SK-N-SH treated with all-trans-retinoic acid at 6 μM for 48 hours (cell line): ENCODE data around the gene HARS1.

Experiments used
- ATAC-seq: fragments of 200-7000 bp; cut with Tn5 transposase; 3 replicates; pipeline ENCODE4 v1.9.1; 2020; ENCODE audit warnings: mild to moderate bottlenecking, moderate library complexity
- ARNTL ChIP-seq: fragments of 450-650 bp; formaldehyde crosslinking; IDR thresholded peaks from 2 replicates; pipeline ENCODE4 v1.5.0; 2020; ENCODE audit warnings: low read depth, mild to moderate bottlenecking, moderate library complexity, borderline replicate concordance
- BACH2 ChIP-seq: fragments of 250-450 bp; sonication (Bioruptor Pico); IDR thresholded peaks from 2 replicates; pipeline ENCODE4 v1.9.0; 2021; ENCODE audit warnings: mild to moderate bottlenecking, borderline replicate concordance
- CSDC2 ChIP-seq: fragments of 250-450 bp; sonication (Bioruptor Pico); IDR thresholded peaks from 2 replicates; pipeline ENCODE4 v1.5.0; 2020; ENCODE audit warnings: mild to moderate bottlenecking, moderate library complexity
- ESRRG ChIP-seq: fragments of 250-450 bp; sonication (Bioruptor Pico); IDR thresholded peaks from 2 replicates; pipeline ENCODE4 v1.6.1; 2021; ENCODE audit warnings: mild to moderate bottlenecking
- ISL1 ChIP-seq: fragments of 250-450 bp; sonication (Bioruptor Pico); IDR thresholded peaks from 2 replicates; pipeline ENCODE4 v2.1.2; 2022; ENCODE audit warnings: mild to moderate bottlenecking, moderate library complexity
- OSR1 ChIP-seq: fragments of 250-450 bp; sonication (Bioruptor Pico); IDR thresholded peaks from 2 replicates; pipeline ENCODE4 v1.8.0; 2022; ENCODE audit warnings: moderate library complexity, mild to moderate bottlenecking, inconsistent platforms
- PPARA ChIP-seq: fragments of 250-450 bp; sonication (Bioruptor Pico); IDR thresholded peaks from 2 replicates; pipeline ENCODE4 v1.5.0; 2020; ENCODE audit warnings: mild to moderate bottlenecking, borderline replicate concordance
- RARB ChIP-seq: fragments of 250-450 bp; sonication (Bioruptor Pico); IDR thresholded peaks from 2 replicates; pipeline ENCODE4 v1.8.0; 2021; ENCODE audit warnings: mild to moderate bottlenecking, moderate library complexity
- SNAI2 ChIP-seq: fragments of 250-450 bp; sonication (Bioruptor Pico); IDR thresholded peaks from 2 replicates; pipeline ENCODE4 v1.5.0; 2020; ENCODE audit warnings: mild to moderate bottlenecking, moderate library complexity
- TCF4 ChIP-seq: fragments of 250-450 bp; sonication (Bioruptor Pico); IDR thresholded peaks from 2 replicates; pipeline ENCODE4 v1.8.0; 2021; ENCODE audit warnings: mild to moderate bottlenecking, moderate library complexity, borderline replicate concordance
- TOX ChIP-seq: fragments of 250-450 bp; sonication (Bioruptor Pico); IDR thresholded peaks from 2 replicates; pipeline ENCODE4 v1.8.0; 2021; ENCODE audit warnings: mild to moderate bottlenecking, moderate library complexity, borderline replicate concordance
- ZC3H10 ChIP-seq: fragments of 250-450 bp; sonication (Bioruptor Pico); IDR thresholded peaks from 2 replicates; pipeline ENCODE4 v1.5.1; 2021; ENCODE audit warnings: mild to moderate bottlenecking, moderate library complexity
- ZFP3 ChIP-seq: fragments of 250-450 bp; sonication (Bioruptor Pico); IDR thresholded peaks from 2 replicates; pipeline ENCODE4 v1.5.0; 2020; ENCODE audit warnings: mild to moderate bottlenecking, moderate library complexity
- ZFP30 ChIP-seq: fragments of 450-650 bp; formaldehyde crosslinking; IDR thresholded peaks from 2 replicates; pipeline ENCODE4 v1.5.0; 2022; ENCODE audit warnings: mild to moderate bottlenecking, moderate library complexity
- ZNF565 ChIP-seq: fragments of 450-650 bp; formaldehyde crosslinking; conservative IDR thresholded peaks from 2 replicates; pipeline ENCODE4 v1.5.0; 2020; ENCODE audit warnings: low read depth, mild to moderate bottlenecking, moderate library complexity
- ZNF70 ChIP-seq: fragments of 450-650 bp; formaldehyde crosslinking; IDR thresholded peaks from 2 replicates; pipeline ENCODE4 v1.5.0; 2020; ENCODE audit warnings: mild to moderate bottlenecking, moderate library complexity
- ZNF8 ChIP-seq: fragments of 450-650 bp; formaldehyde crosslinking; IDR thresholded peaks from 2 replicates; pipeline ENCODE4 v1.5.0; 2020; ENCODE audit warnings: mild to moderate bottlenecking, moderate library complexity
- TF ChIP-seq, protein P1 (sequence below): fragments of 250-450 bp; sonication (Bioruptor Pico); IDR thresholded peaks from 2 replicates; pipeline ENCODE4 v1.8.0; 2021; ENCODE audit warnings: low read depth, mild to moderate bottlenecking, moderate library complexity, borderline replicate concordance
- TF ChIP-seq, protein P2 (sequence below): fragments of 250-450 bp; sonication (Bioruptor Pico); IDR thresholded peaks from 2 replicates; pipeline ENCODE4 v1.8.0; 2020; ENCODE audit warnings: mild to moderate bottlenecking, moderate library complexity, borderline replicate concordance
- TF ChIP-seq, protein P3 (sequence below): fragments of 250-450 bp; sonication (Bioruptor Pico); IDR thresholded peaks from 2 replicates; pipeline ENCODE4 v1.5.1; 2020; ENCODE audit warnings: low read depth, mild to moderate bottlenecking, moderate library complexity
- TF ChIP-seq, protein P4 (sequence below): fragments of 250-450 bp; sonication (Bioruptor Pico); IDR thresholded peaks from 2 replicates; pipeline ENCODE4 v1.5.1; 2021; ENCODE audit warnings: mild to moderate bottlenecking, moderate library complexity

Gene HARS1

DNA sequence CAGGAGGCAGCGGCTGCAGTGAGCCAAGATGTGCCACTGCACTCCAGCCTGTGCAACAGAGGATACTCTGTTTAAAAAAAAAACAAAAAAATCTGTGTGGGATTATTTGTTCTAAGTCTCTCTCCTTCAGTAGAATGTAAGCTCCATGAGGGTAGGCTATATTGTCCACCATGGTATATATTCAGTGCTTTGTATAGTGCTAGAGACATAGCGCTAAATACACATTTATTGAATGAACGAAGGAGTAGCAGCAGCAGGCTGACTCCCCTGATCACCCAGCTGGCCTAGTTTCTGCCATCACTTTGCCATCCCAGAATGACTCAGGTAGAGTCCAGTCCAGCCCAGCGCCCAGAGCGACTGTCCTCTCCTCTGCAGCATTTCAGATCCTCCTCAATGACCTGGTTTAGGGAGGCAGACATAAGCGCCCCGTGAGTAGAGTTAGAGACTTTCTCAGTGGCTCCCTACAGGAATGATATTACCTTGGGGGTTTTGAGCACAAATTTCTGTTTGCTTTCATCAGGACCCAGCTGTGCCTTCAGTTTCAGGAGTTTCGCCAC, 716 bp downstream of the HARS1 start (continued):
- TF ChIP-seq, protein P1, sequence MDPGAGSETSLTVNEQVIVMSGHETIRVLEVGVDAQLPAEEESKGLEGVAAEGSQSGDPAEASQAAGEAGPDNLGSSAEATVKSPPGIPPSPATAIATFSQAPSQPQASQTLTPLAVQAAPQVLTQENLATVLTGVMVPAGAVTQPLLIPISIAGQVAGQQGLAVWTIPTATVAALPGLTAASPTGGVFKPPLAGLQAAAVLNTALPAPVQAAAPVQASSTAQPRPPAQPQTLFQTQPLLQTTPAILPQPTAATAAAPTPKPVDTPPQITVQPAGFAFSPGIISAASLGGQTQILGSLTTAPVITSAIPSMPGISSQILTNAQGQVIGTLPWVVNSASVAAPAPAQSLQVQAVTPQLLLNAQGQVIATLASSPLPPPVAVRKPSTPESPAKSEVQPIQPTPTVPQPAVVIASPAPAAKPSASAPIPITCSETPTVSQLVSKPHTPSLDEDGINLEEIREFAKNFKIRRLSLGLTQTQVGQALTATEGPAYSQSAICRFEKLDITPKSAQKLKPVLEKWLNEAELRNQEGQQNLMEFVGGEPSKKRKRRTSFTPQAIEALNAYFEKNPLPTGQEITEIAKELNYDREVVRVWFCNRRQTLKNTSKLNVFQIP (CRISPR knock-in tag): no peak

DNA sequence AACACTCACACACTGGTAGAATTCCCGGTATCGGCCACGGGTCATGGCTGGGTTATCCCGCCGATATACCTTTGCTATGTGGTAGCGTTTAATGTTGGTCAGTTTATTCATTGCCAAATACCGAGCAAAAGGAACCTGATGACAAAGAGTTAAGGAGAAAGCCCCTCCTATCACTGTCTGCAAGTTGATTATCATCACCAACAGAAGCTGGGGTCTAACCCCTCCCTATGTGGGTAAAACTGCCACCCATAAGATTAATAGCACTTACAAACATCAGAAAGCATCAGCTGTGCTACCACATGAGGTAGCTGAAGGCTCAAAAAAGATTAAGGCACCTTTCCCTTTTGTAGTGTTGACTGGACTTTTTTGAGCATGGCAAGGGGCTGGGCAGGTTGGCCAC, 12.2 kb downstream of the HARS1 start:
- no peak for TF ChIP-seq CSDC2 (CRISPR knock-in tag)
- TF ChIP-seq TCF4 (CRISPR knock-in tag): no peak
- TF ChIP-seq, protein P1 (CRISPR knock-in tag): no peak
- TF ChIP-seq ZNF565 (CRISPR knock-in tag): no peak
- TF ChIP-seq ARNTL: no peak
- TF ChIP-seq ZNF8 (CRISPR knock-in tag): no peak
- no peak for TF ChIP-seq OSR1 (CRISPR knock-in tag)
- no peak for TF ChIP-seq ESRRG (CRISPR knock-in tag)
- TF ChIP-seq BACH2 (CRISPR knock-in tag): no peak
- no peak for TF ChIP-seq ISL1
- no peak for TF ChIP-seq SNAI2 (CRISPR knock-in tag)
- TF ChIP-seq ZFP3: no peak
- no peak for ATAC-seq

DNA sequence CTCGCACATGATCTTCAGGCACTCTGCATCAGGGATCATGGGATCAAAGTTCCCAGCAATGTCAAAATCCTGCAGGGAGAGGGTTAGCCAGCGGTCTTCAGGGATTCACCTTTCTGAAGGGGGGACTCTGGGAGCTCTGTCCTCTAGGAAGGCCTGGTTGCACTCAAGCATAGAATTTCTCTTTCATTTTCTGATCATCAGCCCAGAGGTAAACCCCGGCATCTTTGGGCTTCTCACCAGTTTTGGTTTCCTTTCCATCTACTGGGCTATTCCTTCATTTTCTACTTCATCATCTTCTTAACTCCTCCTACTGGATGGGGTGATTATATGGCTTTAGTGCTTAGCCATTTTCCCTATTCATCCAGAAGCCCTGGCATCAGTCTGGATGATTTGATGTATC, 13.2 kb downstream of the HARS1 start:
- TF ChIP-seq, protein P2, sequence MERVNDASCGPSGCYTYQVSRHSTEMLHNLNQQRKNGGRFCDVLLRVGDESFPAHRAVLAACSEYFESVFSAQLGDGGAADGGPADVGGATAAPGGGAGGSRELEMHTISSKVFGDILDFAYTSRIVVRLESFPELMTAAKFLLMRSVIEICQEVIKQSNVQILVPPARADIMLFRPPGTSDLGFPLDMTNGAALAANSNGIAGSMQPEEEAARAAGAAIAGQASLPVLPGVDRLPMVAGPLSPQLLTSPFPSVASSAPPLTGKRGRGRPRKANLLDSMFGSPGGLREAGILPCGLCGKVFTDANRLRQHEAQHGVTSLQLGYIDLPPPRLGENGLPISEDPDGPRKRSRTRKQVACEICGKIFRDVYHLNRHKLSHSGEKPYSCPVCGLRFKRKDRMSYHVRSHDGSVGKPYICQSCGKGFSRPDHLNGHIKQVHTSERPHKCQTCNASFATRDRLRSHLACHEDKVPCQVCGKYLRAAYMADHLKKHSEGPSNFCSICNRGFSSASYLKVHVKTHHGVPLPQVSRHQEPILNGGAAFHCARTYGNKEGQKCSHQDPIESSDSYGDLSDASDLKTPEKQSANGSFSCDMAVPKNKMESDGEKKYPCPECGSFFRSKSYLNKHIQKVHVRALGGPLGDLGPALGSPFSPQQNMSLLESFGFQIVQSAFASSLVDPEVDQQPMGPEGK (CRISPR knock-in tag): no peak
- no peak for TF ChIP-seq ZNF8 (CRISPR knock-in tag)
- no peak for TF ChIP-seq ZNF70 (CRISPR knock-in tag)
- TF ChIP-seq ZC3H10 (CRISPR knock-in tag): no peak
- TF ChIP-seq ISL1: no peak
- TF ChIP-seq, protein P3, sequence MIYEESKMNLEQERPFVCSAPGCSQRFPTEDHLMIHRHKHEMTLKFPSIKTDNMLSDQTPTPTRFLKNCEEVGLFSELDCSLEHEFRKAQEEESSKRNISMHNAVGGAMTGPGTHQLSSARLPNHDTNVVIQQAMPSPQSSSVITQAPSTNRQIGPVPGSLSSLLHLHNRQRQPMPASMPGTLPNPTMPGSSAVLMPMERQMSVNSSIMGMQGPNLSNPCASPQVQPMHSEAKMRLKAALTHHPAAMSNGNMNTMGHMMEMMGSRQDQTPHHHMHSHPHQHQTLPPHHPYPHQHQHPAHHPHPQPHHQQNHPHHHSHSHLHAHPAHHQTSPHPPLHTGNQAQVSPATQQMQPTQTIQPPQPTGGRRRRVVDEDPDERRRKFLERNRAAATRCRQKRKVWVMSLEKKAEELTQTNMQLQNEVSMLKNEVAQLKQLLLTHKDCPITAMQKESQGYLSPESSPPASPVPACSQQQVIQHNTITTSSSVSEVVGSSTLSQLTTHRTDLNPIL (CRISPR knock-in tag): no peak
- TF ChIP-seq, protein P1 (CRISPR knock-in tag): no peak
- TF ChIP-seq RARB (CRISPR knock-in tag): no peak
- no peak for TF ChIP-seq ZFP30
- no peak for TF ChIP-seq TOX (CRISPR knock-in tag)
- TF ChIP-seq BACH2 (CRISPR knock-in tag): no peak
- TF ChIP-seq OSR1 (CRISPR knock-in tag): no peak
- no peak for TF ChIP-seq ZFP3
- no peak for TF ChIP-seq TCF4 (CRISPR knock-in tag)
- no peak for TF ChIP-seq PPARA (CRISPR knock-in tag)
- TF ChIP-seq, protein P4, sequence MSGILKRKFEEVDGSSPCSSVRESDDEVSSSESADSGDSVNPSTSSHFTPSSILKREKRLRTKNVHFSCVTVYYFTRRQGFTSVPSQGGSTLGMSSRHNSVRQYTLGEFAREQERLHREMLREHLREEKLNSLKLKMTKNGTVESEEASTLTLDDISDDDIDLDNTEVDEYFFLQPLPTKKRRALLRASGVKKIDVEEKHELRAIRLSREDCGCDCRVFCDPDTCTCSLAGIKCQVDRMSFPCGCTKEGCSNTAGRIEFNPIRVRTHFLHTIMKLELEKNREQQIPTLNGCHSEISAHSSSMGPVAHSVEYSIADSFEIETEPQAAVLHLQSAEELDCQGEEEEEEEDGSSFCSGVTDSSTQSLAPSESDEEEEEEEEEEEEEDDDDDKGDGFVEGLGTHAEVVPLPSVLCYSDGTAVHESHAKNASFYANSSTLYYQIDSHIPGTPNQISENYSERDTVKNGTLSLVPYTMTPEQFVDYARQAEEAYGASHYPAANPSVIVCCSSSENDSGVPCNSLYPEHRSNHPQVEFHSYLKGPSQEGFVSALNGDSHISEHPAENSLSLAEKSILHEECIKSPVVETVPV (CRISPR knock-in tag): no peak
- TF ChIP-seq ZNF565 (CRISPR knock-in tag): no peak
- no peak for TF ChIP-seq ARNTL
- TF ChIP-seq CSDC2 (CRISPR knock-in tag): no peak
- ATAC-seq: no peak
